ENCODE measurements around the gene LRRC18.

Gene LRRC18

GRCh38 chr10:48901319-48901718 lies 38.3 kb downstream of the LRRC18 start:
- no peak for DNase-seq (ENCODE audit: low spot score)
- ChIA-PET POLR2A (ENCODE audit: low non-redundant PET) (no interaction called here), CTCF (no interaction called here)
- no peak overlapping the region for H3K27ac ChIP-seq
- TF ChIP-seq CTCF (conservative IDR thresholded peaks at IDR 0.05; ENCODE audit: low read depth) = no peak

GRCh38 chr10:48900371-48900801 lies 39.3 kb downstream of the LRRC18 start:
- ChIA-PET CTCF (no interaction called here), POLR2A (ENCODE audit: low non-redundant PET) (no interaction called here)
- no peak overlapping the region for H3K27ac ChIP-seq

GRCh38 chr10:48899781-48900180 lies 39.9 kb downstream of the LRRC18 start:
- no peak for DNase-seq (ENCODE audit: low spot score)
- no peak overlapping the region for H3K27ac ChIP-seq
- no peak for TF ChIP-seq CTCF (conservative IDR thresholded peaks at IDR 0.05; ENCODE audit: low read depth)
- CTCF ChIA-PET = no interaction called here
- POLR2A ChIA-PET (ENCODE audit: low non-redundant PET) = no interaction called here

More at GRCh38 chr10:48900371-48900801, 39.3 kb downstream of the LRRC18 start:
- TF ChIP-seq CTCF (conservative IDR thresholded peaks at IDR 0.05; ENCODE audit: low read depth) = no peak
- DNase-seq (ENCODE audit: low spot score) = no peak

GRCh38 chr10:48898426-48898825 lies 41.2 kb downstream of the LRRC18 start:
- no peak overlapping the region for H3K27ac ChIP-seq
- ChIA-PET CTCF (interaction anchor here (0.7 kb wide), 1 partner anchor 242 kb away, joined by 3 read pairs; no protein-coding TSS in a partner anchor), POLR2A (ENCODE audit: low non-redundant PET) (no interaction called here)
- TF ChIP-seq CTCF (conservative IDR thresholded peaks at IDR 0.05; ENCODE audit: low read depth) = no peak
- no peak for DNase-seq (ENCODE audit: low spot score)

- TF ChIP-seq CTCF (conservative IDR thresholded peaks at IDR 0.05; ENCODE audit: low read depth) = no peak
- H3K27ac ChIP-seq = no peak overlapping the region
- DNase-seq (ENCODE audit: low spot score) = no peak
- POLR2A ChIA-PET (ENCODE audit: low non-redundant PET) = no interaction called here
- CTCF ChIA-PET = interaction anchor here (0.6 kb wide), 1 partner anchor 130 kb away, joined by 4 read pairs; no protein-coding TSS in a partner anchor
Measured at GRCh38 chr10:48897441-48897790, 42.2 kb downstream of the LRRC18 start.

- ChIA-PET CTCF (interaction anchor here (0.6 kb wide), 1 partner anchor 10 kb away, joined by 3 read pairs; no protein-coding TSS in a partner anchor), POLR2A (ENCODE audit: low non-redundant PET) (no interaction called here)
- TF ChIP-seq CTCF (conservative IDR thresholded peaks at IDR 0.05; ENCODE audit: low read depth) = no peak
- no peak for DNase-seq (ENCODE audit: low spot score)
- H3K27ac ChIP-seq = no peak overlapping the region
Measured at GRCh38 chr10:48896756-48897440, 42.7 kb downstream of the LRRC18 start.
